NCI-H82 (cell line): ENCODE data around the gene EEF1AKMT1.
A peak's percentile ranks its signal among the peaks of the same experiment; 100 is the strongest.

Experiments used
- DNase-seq: peaks from one replicate; lab custom pipeline; 2025; lab: John Stamatoyannopoulos, UW

The EEF1AKMT1 gene, protein sequence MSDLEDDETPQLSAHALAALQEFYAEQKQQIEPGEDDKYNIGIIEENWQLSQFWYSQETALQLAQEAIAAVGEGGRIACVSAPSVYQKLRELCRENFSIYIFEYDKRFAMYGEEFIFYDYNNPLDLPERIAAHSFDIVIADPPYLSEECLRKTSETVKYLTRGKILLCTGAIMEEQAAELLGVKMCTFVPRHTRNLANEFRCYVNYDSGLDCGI

DNA sequence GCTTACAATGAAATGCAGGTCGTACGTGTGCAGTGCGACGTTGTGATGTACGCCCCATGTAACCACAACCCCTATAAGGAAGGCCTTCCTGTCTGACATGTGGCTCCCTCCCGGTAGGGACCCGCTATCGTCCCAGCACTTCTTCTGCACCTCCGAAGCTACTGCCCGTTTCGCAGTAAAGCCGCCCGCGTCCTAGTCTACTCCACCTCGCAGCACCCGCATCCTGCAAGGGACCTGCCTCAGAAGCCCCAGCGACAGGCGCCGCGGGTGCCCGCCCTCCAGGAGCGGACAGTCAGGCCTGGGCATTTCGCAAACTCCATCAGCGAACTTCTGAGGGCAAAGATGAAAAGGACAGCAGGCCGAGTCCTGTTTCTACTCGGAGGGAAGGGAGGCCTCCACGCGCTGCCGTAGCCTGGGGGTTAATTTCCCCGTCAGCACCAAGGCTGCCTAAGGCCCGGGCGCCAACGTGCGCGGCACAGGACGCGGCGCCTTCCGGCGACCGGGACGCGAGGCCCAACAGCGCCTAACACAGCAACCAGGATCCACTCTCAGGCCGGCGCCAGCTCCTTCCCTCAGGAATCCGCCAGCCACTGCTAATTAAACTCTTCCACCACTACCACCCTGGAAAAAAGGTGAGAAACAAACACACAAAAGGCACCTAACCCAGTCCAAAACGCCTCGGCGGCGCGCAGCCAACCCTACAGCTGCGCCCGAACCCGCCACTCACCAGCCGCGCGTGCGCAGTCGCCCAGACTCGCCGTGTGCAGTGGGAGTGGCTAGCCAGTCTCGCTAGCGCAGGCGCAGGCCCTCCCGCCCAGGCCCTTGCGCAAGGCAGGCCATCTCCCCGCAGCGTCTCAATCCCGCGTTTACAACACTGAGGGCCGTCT is at the start of gene EEF1AKMT1:
TSS of gene EEF1AKMT1 (minus strand) at position 768 of the 887 bp plus-strand sequence. CDS start 16,363 bp downstream, outside the sequence.
- peak; percentile 97 for DNase-seq

DNA sequence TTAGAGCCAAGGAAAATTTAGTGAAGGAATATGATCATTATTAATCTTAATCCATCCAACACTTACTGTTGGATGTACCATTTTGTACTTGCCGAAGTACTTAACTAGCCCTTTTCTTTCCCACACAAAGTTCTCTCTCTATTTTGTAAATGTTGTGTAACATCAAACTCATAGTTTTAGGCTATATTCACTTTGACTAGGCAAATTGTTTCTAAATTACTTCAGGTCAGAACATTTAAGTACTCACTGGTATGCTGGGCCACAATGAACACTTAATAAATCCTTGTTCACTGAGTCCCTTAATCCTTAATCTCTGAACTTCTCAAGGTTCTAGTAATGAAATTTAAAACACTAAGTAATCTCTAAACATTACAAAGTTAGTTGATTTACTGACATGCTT is 49.3 kb upstream of the EEF1AKMT1 start:
- DNase-seq, result peak; percentile 65

DNA sequence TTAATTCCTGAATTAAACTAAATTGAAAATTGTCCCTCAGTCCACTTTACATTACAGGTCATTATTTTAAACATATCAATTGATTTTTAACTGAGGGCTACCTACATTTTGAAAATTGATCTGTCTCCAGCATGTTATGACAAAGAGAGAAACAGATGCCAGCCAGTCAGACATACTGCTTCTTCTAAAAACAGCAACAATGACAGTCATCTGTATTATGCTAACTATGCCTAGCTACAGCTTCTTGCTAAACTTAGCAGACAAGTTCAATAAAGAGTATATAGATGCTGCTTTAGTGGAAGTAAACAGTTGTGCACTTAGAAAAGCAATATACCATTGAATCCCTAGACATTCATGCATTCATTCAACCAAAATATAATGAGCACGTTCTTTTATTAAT is 48.6 kb upstream of the EEF1AKMT1 start:
- DNase-seq, result no peak

DNA sequence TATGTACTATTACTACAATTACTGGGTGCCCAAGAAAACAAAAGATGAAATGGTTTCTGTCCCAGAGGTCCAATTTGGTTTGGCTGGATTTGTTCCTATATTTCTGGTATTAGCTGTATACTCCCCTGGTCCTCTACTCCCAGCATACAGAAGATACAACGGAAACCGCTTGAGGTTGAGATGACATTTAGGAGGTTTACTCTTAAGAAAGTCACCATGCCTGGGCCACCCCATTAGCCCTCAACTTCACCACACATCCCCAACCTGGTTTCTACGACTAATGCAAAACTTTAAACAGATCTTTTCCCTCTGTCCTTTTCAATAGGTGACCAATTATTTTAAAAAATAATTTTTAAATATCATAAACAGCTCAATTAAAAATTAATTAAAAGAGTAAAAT is 46.0 kb upstream of the EEF1AKMT1 start:
- no peak for DNase-seq

DNA sequence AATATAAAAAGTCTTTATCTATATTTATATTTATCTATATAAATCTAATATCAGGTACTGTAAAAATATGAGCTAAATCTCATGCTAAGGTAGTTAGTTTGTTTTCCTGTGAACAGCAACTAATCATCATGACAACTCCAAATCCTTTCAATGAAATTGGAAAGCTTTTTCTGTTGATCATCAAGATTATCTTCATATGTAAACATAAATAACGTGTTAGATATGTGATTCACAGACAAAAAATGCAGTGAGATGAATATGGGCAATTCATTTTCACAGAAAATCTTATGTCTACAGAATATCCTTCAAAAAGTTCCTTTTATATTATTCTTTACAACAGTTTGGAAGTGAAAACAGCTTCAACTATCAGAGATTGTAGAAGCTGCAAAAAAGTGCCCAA is 41.7 kb upstream of the EEF1AKMT1 start:
- DNase-seq, result peak; percentile 69

DNA sequence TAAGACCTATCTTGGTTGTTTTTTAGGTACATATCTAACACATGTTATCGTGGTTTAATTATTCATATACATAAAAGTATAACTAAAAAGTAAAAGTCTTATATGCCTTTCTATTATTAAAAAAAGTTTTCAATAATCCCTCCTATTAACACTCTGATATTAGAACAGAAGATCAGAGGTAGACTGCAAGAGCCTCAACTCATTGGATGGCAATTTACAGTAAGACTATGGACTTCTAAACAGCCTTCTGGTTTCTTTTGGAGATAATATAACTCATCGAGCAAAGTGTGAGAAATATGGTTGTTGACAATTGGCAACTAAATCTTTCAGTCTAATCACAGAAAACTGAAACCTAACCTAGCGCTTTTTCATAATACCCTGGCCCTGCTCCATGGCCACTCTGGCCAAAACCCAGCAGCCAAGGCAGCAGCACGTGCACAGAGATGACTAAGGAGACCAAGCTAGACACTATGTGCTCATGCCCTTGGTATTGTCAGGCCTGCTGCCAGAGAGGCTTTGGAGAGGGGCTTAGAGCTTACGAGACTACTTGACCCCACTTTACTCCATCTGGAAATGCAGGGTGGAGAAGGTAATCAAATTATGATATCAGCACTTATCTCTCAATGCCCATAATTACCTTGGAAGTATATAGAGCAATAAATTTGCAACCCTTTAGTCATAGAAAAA is 40.6 kb upstream of the EEF1AKMT1 start:
- peak; percentile 100 for DNase-seq

DNA sequence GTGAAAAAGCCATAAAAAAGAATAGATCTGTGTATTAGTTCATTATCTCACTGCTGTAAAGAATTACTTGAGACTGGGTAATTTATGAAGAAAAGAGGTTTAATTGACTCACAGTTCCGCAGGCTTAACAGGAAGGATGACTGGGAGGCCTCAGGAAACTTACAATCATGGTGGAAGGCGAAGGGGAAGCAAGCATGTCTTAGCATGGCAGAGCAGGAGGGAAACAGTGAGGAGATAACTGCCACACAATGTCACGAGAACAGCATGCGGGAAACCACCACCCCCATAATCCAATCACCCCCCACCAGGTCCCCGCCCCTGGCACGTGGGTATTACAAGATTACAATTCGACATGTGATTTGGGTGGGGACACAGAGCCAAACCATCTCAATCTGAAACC is 39.1 kb upstream of the EEF1AKMT1 start:
- peak; percentile 69 for DNase-seq

DNA sequence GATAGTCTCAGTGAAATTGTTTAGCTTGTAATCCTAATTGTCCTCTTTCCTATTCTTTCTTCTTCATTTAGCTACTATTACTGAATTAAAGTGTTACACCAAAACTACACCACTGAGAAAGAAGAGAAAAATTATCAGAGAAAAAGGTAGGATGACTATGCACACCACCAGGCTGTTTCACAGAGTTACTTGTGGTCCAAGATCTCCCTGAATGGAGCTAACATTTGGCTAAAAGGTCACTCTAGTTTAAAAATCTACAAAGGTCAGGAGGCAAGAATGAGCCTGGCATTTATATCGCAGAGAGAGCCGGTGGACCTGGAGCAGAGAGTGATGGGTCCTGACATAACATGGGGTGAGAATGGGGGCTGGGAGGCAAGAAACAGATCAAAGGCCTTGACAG is 37.0 kb upstream of the EEF1AKMT1 start:
- no peak for DNase-seq

DNA sequence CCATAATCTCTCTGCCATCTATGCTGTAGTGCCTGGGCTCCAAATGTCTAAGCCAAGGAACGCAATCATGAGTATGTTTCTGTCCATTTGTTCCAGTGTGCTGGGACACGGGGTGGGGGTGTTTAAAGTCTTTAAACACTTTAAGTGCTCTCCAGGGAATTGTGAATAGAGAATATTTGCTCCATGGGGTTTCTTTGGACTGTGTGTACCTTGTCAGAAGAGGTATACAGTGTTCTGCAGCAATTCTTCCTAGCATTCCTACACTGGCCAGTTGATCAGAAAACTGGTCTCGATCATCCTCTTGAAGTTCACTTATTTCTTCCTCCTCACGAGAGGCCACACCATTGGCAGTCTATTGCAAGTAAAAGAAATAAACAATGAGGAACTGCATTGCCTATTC is 35.1 kb upstream of the EEF1AKMT1 start:
- no peak for DNase-seq

DNA sequence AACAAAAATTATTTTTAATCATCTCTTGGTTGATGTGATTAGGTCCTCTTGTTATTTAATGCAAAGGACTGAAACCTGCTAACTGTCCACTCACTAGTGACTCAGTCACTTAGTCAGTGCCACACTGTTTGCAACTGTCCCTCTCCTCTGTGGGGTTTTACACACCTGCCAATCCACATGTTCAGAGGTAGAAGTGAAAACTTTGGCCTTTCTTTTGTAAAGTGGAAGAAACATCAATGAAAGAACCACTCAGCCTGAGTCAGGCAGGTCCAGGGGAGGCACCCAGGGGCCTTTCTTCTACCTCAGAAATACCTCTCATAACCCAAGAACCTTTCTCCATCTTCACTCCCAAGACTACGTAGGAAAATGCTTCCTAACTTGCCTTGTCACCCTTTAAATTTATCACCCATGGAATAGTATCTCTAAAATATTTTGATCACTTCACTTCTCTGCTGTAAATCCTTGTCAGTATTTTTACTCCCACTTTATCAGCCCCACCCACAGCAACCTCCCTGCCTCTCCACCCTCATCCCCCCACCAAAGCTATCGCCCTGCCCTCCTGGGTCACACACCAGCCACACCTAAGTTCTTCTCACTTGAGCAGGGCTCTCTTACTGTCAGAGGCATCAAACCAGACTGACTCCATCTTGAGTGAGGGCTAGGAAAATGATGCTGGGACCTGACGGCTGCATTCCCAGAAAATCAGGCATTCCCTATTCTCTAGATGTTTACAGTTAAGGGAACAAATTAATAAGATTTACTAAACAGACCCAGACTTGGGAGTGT is 29.6 kb upstream of the EEF1AKMT1 start:
- no peak for DNase-seq

DNA sequence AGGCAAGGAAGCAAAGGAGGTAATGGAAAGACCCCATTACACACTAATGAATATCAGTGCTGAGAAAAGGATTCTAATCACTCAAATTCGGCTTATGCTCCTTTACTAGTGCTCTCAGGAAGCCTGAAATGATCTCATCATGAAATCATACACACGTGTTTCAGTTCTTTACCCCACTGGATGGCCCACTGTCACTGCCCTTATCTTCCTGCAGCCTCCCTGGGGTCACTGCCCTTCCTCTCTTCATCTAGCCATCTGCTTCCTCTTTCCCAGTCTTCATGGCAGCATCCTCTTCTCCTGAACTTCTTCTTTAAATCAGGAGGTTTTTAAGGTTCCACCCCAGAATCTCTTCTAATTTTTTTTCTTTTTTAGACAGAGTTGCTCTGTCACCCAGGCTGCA is 27.9 kb upstream of the EEF1AKMT1 start:
- DNase-seq, result no peak

DNA sequence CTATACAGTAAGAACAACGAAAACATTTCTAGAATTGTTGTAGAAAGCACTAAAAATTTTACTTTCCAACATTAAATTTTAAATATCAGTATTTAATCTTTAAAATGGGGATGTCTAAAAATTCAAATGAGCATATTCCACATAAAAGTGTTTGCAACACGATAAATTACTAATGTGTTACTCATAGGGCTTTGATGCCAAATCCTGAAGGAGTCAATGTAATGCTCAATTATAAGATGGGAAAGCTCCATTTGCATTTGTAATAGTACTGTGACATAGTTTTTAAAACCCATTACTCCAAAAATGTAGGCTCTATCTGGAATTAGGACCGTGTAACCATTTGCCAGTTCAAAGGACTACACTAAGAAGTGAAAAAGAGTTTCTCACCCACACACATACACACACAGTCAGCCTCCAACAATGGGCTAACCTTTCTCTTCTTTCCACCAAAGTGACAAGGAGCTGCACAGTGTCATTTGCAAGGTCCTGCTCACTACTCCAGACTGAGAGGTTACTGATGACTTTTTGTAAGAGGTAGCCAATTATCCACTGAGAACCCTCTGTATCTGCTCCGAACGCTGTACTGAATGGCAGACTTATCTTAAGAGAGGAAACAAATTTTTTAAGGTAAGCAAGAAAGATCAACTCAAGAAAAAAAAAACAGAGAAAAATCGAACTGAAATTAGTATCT is 26.1 kb upstream of the EEF1AKMT1 start:
- DNase-seq, result no peak

DNA sequence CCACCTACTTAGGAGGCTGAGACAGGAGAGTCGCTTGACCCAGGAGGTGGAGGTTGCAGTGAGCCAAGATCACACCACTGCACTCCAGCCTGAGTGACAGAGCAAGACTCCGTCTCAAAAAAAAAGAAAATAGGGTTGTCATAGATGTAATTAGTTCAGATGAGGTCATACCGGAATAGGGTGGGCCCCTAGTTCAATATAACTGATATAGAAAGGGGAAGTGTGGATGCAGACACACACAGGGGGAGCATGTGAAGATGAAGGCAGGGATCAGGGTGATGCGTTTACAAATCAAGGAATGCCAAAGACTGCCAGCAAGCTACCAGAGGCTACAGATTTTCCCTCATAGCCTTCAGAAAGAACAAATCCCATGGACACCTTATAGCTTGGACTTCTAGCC is 24.3 kb upstream of the EEF1AKMT1 start:
- DNase-seq, result no peak

DNA sequence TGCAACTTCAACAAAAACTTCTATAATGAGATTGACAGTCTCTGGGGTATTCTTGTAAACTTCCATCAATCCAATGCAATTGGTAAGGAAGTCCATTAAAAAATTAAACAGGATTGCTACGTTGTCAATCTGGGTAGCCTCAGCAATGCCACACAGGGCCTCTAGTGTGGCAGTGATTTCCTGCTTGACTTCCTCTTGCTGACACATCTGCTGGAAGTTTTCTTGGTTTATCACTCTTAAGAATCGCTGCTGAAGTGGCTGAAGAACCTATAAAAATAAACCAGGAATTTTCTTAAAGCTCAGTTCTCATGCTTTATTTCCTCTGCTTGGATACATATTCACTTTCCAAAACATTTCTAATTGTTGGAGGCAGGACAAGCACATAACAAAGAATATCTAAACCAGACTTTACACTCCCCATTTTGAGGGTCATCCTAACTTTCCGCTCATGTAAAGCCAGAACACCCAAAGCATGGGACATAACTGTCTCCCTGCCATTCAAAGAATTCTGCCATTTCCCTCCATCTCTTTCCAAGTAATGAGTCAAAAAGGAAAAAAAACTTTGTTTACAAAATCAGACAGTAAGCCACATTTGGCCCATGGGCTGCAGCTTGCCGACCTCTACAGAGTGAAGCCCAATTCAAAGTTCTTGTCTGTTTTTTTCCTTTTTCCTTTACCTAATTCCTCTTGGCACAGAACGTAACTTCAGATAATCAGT is 23.2 kb upstream of the EEF1AKMT1 start:
- peak; percentile 68 for DNase-seq

DNA sequence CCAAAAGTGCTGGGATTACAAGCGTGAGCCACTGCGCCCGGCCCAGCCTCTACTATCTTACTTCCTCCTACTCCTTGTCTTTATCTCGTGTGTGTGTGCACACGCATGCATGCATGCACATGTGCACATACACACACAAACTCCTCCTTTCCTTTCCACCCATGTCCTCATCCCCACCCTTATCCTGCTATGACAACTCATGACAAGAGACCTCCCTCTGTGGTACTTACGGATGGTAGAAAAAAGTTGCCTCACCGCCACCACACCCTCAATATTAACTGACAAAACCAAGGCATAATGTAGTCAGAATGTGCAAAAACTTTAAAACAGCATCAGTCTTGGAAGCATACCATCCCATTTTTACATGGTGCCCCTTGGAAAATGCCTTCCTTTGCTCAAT is 15.9 kb upstream of the EEF1AKMT1 start:
- DNase-seq, result no peak

DNA sequence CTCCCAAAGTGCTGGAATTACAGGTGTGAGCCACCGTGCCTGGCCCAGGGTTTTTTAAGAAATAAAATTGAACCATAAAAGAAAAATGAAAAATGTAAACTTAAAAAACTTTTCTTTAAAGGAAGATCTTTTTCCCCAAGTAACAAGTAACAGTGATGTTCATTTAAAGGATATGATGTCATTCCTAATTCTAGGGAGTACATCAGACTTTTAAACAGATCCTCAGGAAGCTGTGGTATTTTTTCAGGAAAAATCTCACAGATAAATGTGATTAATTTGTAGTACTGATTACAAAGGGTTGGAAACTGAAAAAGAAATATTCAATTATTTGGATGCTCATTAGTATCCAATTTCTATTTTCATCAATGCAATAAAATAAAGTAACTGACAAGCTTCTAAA is 14.6 kb upstream of the EEF1AKMT1 start:
- no peak for DNase-seq

DNA sequence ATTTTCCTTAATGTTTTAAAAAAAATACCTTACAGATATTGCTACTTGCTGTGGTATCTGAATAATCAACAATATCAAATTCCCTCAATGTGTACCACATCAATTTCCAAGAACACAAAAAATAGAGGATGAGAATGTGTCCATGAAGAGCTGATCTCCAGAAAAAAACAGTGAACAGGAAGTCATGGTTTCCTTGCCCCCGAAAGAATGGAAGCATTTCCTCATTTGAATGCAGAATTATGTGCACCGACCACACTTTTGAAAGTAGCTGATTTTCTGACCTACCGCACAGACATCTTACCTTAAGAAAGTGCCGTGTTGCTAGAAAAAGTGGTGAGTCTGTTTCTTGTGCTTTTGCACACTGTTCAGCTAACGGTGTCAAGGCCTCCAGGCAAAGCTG is 13.4 kb upstream of the EEF1AKMT1 start:
- DNase-seq, result no peak

DNA sequence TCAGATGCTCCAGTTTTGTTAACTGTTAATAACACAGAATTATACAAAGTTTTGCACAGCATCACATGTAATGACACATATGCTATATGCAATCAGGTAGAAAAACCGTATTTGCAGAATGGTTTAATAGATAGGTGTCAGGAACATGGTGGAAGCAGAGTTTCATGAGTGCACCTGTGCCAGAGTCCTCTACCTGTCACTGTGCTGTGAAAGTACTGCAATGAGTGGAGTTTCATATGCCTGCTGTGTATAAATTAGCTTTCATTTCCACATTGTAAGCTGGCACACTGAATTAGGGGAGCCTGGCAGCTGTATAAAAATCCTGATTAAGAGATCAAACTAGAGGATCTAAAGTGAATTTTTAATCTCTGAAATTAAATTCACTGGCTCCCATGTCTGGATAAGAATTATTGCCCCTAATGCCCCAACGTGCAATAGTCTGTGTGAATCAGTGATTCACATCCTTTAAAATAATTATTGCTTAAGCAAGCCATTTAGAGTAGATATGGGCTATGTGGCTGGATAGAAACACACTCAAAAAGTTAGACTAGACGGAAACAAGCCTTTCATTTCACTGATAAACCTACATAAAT is 8.5 kb upstream of the EEF1AKMT1 start:
- DNase-seq, result no peak

DNA sequence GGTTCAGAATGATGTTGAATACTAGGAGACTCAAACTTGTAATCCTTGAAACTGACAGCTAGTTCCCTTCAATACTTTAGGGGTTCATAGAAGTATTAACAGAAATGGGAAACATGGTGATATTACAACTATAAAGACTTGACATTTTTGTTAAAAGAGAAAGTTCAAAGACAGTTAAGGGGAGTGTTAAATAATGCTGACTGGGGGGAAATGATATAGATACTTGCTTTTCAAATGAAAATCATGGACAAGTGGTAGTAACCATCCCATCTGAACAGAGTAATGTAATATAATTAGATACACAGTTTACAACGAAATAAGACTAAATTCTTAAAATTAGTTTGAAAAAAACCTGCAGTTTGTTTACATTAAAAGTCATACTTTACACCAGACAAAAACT is 6.6 kb upstream of the EEF1AKMT1 start:
- DNase-seq, result no peak

DNA sequence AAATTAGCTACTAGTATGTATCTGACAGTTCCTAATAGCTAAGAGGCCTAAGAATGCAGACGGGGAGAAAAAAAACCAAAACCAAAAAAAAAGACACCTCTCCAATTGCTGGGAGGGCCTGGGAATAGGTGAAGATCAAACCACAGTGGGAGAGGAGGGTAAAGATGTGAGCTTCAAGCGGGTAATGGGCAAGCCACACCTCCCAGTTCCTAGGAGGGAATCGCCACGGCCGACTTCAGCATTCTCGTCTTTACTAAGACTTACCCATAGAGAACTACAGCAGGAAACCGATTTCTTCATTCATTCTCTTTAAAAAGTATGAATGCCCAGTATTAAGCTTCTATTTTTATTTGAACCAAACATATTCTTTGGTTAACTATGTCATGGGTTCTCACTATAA is 5.6 kb upstream of the EEF1AKMT1 start:
- no peak for DNase-seq

DNA sequence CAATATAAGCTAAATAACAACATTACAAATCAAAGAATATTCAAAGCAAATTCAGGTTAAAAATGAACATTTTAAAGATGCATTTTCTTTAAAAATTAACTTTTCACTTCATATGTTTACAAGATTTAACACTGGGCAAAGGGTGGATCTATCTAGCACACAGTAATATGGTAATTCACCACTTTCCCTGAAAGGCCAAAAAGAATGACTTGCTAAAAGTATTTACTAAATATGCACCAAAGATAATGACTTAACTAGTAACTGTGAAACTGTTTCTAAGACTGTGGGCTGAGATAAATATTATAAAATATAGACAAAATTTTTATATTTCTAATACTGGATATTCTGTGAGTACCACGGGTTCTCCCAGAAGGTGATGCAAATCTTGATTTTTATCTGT is 4.5 kb upstream of the EEF1AKMT1 start:
- DNase-seq, result no peak
